Chondrocyte (in vitro differentiated cells): ENCODE measurements around the gene CAV1. TPM values are rescaled to one million over a fixed set of nuclear protein-coding genes. Genes with fewer than 3 reads are reported as not detected.

Experiments
- DNase-seq: peaks from one replicate; pipeline ENCODE4 v3.0.0; 2021; ENCODE audit warnings: mixed read lengths, low spot score
- H3K27ac Mint-ChIP-seq: one replicate; pipeline ENCODE4 v1.8.0; 2021; ENCODE audit warnings: mild to moderate bottlenecking, moderate library complexity, mixed read lengths; ENCODE audit not compliant: unreplicated experiment
- H3K27me3 Mint-ChIP-seq: 2 replicates; pipeline ENCODE4 v1.8.0; 2021; ENCODE audit warnings: low read depth, mixed read lengths
- H3K36me3 Mint-ChIP-seq: 2 replicates; pipeline ENCODE4 v1.8.0; 2021; ENCODE audit warnings: low read depth, mixed read lengths
- H3K4me1 Mint-ChIP-seq: 2 replicates; pipeline ENCODE4 v1.8.0; 2021; ENCODE audit warnings: low read depth, mild to moderate bottlenecking, mixed read lengths
- H3K4me3 Mint-ChIP-seq: one replicate; pipeline ENCODE4 v1.8.0; 2021; ENCODE audit warnings: mild to moderate bottlenecking, moderate library complexity, mixed read lengths; ENCODE audit not compliant: unreplicated experiment
- H3K9me3 Mint-ChIP-seq: 2 replicates; pipeline ENCODE4 v1.8.0; 2021; ENCODE audit warnings: low read depth, mixed read lengths
- CTCF ChIP-seq: fragments of 200-600 bp; sonication (generic); IDR thresholded peaks from 2 replicates; pipeline ENCODE4 v1.5.0; 2021; ENCODE audit warnings: antibody characterized with exemption, mild to moderate bottlenecking, moderate library complexity
- total RNA-seq: library from RNA; stranded (reverse); gene quantifications from 3 replicates; pipeline ENCODE4 v1.2.1, GENCODE V29; 2021

Gene CAV1
- total RNA-seq, 1 donor from 2014 or later, result 297 TPM

- Mint-ChIP-seq H3K9me3 (no peaks in the 10 kb centered on the region), H3K36me3 (peaks cover 6% of the 10 kb centered on the region), H3K27me3 (no peaks in the 10 kb centered on the region), H3K27ac (peak overlapping the region; percentile 85), H3K4me1 (peaks cover 49% of the 10 kb centered on the region), H3K4me3 (no peak overlapping the region)
- DNase-seq, result no peak
- no peak for TF ChIP-seq CTCF
These were observed 2.6 kb upstream of the CAV1 start for GRCh38 chr7:116522247-116522646.

GRCh38 chr7:116524221-116524608 is 621 bp upstream of the CAV1 start:
- TF ChIP-seq CTCF, result no peak
- DNase-seq, result no peak
- H3K27me3 Mint-ChIP-seq, result no peaks in the 10 kb centered on the region
- H3K9me3 Mint-ChIP-seq, result no peaks in the 10 kb centered on the region
- peaks cover 6% of the 10 kb centered on the region for H3K36me3 Mint-ChIP-seq
- peak overlapping the region; percentile 98 for H3K27ac Mint-ChIP-seq
- H3K4me1 Mint-ChIP-seq, result peaks cover 64% of the 10 kb centered on the region
- H3K4me3 Mint-ChIP-seq, result peak overlapping the region; percentile 98

DNA sequence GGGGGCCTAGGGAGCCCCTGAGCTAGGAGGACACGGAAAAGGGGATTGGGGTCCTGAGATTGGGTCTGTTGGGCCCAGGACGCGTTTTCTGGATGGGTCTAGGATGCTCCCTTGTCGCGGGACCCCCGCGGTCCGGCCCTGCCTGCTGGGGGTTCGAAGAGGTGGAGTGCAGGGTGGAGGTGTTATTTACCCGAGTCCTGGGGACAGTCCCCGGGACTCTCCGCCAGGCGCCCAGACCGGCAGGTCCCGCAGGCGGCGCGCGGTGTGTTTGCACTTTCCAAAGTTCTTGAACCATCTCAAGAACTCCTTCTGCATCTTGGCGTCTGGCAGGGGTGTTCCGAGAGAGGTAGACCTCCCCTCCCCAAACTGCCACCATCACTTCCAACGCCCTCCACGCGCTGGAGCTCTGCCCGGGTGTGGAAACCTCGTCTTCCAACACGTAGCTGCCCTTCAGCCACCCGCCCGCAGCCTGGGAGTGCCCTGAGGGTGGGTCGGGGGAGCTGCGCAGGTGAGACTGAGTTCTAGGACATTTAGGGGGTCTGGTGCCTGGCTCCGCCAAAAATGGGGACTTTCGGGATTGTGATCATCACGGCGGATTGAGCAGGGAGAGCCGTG is 569 bp downstream of the CAV1 start:
- peaks cover 10% of the 10 kb centered on the region for H3K36me3 Mint-ChIP-seq
- H3K9me3 Mint-ChIP-seq, result no peaks in the 10 kb centered on the region
- DNase-seq, result no peak
- peaks cover 76% of the 10 kb centered on the region for H3K4me1 Mint-ChIP-seq
- no peaks in the 10 kb centered on the region for H3K27me3 Mint-ChIP-seq
- peak overlapping the region; percentile 98 for H3K27ac Mint-ChIP-seq
- TF ChIP-seq CTCF, result no peak
- peak overlapping the region; percentile 98 for H3K4me3 Mint-ChIP-seq

DNA sequence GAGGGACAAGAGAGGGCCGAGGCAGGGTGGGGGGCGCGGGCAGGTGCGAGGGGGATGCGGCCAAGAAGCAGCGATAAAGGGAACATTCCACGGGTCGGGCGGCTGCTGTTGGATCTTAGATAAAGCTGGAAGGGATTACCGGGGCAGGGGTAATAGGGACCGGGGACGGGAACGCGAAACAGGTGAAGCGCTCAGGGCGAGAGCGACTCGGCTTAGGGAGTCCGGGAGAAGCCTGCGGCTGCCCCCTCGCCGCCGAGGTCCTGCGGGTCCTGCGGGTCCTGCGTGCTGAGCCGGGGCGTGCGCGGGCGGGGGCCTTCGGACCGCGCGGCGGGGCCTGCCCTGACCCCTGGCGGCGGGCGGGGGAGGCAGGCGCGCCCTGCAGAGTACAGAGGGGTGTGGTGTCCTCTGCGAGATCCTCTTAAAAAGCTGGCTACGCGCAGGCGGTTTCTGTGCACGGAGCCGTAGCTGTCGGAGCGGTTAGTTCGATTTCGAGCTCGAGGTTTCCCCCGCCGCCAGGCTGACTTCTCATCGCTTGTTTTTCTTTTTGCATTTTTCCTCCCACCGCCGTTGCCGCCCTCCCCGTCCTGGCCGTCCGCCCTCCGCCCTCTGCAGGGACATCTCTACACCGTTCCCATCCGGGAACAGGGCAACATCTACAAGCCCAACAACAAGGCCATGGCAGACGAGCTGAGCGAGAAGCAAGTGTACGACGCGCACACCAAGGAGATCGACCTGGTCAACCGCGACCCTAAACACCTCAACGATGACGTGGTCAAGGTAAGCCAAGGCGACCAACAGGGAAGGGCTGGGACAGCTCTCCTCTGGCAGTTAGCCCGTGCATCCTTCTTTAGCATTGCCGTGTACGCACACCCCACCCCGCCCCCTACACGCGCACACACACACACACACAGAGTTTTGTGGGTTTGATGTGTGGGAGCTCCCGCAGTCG is 1.4 kb downstream of the CAV1 start:
- Mint-ChIP-seq H3K36me3 (peaks cover 14% of the 10 kb centered on the region), H3K27me3 (no peaks in the 10 kb centered on the region), H3K4me3 (peak overlapping the region; percentile 98), H3K9me3 (no peaks in the 10 kb centered on the region), H3K4me1 (peaks cover 84% of the 10 kb centered on the region), H3K27ac (peak overlapping the region; percentile 98)
- TF ChIP-seq CTCF, result peak; percentile 87
- DNase-seq, result peak; percentile 94

- no peak for DNase-seq
- Mint-ChIP-seq H3K27ac (peak overlapping the region; percentile 94), H3K4me3 (peak overlapping the region; percentile 98), H3K9me3 (no peaks in the 10 kb centered on the region), H3K27me3 (no peaks in the 10 kb centered on the region), H3K4me1 (peaks cover 82% of the 10 kb centered on the region), H3K36me3 (peaks cover 14% of the 10 kb centered on the region)
- TF ChIP-seq CTCF, result no peak
These were observed 2.1 kb downstream of the CAV1 start for GRCh38 chr7:116526897-116527296.
